ENCODE measurements around the gene PROX2.
A peak's percentile ranks its signal among the peaks of the same experiment; 100 is the strongest.

Gene PROX2, protein sequence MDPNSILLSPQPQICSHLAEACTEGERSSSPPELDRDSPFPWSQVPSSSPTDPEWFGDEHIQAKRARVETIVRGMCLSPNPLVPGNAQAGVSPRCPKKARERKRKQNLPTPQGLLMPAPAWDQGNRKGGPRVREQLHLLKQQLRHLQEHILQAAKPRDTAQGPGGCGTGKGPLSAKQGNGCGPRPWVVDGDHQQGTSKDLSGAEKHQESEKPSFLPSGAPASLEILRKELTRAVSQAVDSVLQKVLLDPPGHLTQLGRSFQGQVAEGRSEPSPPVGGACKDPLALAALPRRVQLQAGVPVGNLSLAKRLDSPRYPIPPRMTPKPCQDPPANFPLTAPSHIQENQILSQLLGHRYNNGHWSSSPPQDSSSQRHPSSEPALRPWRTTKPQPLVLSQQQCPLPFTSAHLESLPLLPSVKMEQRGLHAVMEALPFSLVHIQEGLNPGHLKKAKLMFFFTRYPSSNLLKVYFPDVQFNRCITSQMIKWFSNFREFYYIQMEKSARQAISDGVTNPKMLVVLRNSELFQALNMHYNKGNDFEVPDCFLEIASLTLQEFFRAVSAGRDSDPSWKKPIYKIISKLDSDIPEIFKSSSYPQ

DNA sequence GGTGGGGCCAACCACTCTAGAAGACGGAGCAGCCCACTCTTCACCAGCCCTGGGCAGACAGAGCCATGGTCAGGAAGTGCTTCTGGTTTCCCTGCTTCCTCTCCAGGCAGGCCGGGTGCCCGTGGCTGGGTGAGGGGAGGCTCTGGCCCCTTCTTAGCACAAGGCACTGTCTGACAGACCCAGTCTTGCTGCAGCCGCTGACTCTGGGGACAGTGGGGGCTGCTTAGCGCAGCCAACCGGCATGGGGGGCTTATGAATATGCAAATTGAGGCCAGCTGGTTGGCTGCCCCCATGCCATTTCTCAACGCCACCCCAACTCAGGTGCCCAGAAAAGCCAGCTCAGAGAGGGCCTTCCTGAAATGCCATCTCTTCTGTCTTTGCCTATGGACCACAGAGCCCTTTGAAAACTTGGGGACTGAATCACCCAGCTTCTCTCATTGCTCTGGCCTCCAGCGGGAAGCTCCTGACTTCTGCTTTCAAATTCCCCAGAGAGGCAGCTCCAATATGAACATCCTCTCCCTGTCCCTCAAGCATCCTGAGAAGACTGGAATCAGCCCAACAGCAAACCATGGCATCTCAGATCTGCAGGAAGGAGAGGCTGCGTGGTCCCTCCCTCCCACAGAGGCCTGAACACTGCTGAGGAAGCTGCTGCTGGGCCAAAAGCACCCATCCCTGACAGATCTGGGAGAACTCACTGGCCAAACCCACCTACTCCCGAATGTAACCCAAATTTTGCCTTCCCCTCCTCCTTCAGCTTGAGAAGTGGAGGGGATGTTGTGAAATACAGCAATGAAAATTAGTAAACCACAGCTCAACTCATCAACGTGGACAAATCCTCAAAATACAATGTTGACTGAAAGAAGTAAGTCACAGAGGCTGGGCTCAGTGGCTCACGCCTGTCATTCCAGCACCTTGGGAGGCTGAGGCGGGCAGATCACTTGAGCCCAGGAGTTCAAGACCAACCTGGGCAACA is at the start of gene PROX2:
PROX2 (minus strand) TSS at position 205 of the 973 bp plus-strand sequence. CDS start 12,311 bp downstream, outside the sequence.
- no peak for DNase-seq

DNA sequence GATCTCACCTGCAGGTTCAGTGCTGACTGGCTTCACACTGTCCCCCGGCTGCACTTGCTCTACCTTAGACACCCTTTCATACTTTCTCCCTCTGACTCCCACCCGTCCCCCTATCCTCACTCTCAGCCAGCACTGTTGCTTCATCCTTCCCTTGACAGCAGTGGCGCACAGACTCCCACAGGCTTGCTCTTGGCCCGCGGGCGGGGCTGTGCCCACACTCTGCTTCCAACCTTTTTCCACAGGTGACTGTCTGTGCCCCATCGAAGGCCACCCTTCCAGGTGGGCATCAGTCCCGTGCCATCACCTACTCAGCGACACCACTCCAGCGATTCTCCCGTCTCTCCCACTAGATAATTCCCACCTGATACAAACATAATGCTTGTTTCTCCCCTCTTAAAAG is 48.1 kb upstream of the PROX2 start:
- DNase-seq = no peak

DNA sequence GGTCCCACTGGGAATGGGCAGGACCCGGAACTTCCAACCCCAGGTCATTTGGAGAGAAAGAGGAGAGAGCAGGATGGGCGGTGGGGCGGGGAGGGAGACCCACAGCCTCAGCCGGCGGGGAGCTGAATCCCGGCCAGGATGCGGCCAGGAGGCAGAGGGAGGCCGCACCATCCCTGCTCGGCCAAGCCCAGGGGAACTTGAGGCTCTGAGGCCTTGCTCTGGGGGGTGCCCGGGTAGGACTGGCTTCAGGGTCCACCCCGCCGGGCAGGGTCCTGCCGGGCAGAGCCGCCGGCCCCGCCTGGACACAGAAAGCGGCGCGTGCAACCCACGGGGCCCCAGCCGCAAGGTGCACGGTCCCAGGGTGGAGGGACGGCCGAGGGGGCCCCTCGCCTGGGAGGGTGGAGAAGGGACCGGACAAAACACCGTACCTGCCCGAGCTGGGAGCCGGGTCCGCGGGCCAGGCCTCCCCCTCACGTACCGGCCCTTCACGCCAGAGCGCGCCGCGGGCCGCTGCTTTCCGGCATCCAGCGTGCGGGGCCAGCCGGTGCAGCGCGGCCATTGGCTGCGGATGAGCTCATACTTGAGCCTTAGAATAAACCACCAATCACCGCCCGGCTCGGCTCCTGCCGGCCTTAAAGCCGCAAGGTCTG is 46.9 kb upstream of the PROX2 start, which contains the start of gene RPS6KL1:
RPS6KL1 (minus strand) TSS at position 509 of the 650 bp plus-strand sequence. CDS start 1,719 bp downstream, outside the sequence.
- DNase-seq = peak; percentile 68 to 94

DNA sequence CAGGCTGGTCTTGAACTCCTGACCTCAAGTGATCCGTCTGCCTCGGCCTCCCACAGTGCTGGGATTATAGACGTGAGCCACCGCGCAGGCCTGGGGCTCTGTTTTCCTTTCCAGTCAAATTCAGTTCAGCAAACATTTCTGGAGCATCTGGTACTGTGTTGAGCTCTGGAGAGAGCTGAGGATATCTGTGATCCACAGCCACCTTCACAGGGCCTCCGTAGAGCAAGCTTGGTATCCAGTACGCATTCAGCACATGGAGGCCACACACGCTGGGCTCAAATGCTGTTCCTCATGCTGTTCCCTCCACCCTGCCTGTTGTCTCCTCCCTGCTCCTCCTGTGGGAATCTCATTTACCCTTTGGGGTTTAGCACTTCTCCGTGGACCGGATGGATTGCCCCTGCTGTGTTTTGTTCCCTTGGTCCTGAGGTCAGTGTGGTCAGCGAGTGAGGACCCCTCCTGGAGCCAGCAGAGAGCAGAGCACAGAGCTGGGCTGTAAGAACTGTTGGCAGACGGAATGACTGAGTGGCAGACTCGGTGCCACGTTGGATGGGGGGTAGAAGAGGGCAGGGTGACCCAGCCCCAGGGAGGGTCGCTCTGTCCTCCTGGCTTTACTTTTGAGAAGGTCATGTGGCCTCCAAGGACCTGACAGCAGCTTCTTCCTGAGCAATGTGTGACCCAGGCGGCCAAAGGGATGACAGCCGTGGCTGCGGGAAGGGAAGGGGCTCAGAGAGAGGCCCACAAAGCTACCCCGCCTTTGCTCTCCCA is 46.2 kb upstream of the PROX2 start:
- DNase-seq = no peak

DNA sequence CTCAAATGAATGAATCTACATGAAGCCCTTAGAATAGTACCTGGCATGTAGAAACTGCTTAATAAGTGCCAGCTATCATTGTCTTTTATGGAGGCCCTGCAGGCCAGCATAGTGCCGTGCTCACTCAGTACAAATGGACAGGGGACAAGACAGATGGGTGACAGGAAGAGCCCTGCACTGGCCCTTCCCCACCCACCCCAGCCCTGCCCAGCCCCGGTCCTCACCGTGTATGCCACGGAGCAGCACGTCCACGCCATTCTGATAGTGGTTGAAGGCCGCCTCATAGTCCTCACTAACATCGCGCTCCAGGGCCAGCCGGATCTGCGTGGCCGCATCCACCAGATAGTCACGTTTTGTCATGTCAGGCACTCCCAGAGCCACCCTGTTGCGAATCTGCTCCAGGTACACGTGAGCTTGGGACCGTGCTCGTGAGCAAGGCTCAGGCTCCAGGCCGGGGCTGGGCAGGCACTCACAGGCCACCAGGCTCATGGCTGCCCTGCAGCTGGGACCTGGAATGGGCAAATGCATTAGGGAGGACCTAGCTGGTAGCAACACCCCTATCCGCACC is 45.2 kb upstream of the PROX2 start:
- no peak for DNase-seq

DNA sequence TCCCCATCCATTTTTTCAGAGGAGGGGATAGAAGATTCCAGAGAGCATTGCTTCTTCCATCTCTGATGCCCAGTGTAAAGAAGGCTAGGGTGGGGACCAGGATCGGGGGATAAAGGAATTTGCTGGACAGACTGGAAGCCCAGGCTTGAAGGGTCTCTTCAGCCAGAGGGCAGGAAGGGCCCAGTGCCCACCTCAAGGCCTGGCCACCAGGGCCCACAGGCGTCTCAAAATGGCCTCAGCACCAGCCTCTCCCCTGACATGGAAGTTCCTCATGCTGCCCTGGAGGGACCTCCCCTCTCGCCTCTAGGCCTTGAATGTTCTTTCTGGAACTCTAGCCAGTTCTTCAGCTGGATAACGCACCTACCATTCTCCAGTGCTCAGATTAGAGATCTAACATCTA is 44.3 kb upstream of the PROX2 start:
- DNase-seq = no peak

DNA sequence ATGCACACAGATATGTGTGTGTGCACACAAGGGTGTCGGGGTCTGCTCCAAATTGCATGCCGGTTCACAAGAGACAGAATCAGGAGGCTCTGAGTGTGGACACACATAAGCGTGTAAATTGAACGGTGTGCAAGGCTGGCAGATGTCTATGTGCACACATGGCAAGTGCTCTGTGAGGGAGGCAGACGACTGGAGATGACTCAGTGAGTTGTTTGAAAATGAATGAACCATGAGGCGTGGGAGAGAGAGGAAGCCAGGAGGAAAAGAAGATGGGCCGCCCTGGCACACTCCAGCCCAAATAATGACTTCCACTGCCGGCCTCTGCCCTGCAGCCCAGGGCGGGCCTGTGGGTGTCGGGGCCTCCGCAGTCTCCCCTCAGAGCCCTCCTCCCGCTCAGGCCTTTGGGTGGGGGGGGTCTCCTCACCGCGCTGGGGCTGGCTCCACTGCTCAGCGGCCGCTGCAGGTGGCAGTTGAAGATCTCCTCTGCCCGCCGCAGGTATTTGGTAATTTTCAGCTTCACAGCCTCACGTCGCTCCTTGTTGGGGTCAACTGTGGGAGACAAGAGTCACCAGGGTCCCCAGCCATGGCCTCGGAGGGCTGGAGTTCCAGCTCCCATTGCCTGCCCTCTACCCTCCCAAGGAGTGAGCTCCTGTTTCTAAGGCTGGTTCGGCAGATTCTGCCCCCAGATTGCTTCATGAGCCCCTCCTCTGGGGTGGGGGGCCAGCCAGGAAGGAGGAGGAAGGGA is 43.6 kb upstream of the PROX2 start:
- DNase-seq = no peak

DNA sequence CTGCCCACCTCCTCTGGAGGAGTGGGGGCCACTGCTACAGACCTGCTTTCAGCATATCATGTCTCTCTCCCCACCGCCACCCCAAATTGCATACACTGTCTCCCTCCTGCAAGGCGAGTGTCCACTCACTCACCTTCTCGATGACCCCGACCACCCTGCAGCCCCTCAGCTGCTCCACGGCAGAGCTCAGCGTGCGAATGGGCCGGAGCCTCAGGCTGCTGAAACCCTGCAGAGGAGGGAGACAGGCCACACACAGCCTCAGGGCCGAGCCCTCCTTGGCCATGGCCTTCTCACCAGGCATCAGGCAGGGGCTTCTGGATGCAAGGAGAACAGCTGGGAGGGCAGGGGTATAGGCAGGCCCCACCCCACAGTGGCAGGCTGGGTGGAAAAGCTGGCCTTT is 42.4 kb upstream of the PROX2 start:
- DNase-seq = no peak

DNA sequence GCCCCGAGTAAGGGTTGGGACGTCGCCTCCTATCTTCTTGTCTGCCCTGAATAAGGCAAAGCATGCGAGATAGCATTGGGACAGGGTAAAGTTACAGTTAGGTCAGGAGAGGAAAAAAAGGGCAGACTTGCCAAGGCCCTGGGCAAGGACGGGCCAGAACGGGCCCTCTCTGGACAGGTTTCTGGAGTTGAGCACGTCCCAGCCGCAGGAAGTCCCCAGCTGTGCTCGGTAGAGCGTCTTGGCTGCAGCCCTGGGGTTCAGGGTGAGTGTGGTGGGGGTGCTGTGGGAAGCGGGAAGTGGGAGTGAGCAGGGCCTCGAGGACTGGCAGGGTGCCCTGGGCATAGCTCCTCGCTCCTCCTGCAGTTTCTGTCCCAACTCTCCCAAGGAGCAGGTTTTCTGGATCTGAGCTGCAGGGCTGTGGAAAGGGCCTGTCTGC is 41.7 kb upstream of the PROX2 start:
- no peak for DNase-seq

DNA sequence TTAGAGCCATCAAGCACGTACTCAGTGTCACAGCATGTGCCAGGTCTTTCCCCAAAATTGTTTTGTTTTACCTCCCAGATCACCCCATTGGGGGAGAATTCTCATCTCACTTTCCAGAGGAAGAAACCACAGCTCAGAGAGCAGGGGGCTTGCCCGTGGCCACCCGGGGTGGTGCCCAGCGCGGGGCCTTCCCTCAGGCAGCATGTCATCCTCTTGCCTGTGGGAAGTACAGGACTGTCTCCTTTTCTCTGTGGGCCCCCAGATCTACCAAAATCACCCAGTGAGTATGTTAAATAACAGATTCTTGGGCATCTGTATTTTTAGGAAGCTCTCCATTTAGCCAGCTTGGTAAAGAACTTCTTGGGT is 41.2 kb upstream of the PROX2 start:
- no peak for DNase-seq

DNA sequence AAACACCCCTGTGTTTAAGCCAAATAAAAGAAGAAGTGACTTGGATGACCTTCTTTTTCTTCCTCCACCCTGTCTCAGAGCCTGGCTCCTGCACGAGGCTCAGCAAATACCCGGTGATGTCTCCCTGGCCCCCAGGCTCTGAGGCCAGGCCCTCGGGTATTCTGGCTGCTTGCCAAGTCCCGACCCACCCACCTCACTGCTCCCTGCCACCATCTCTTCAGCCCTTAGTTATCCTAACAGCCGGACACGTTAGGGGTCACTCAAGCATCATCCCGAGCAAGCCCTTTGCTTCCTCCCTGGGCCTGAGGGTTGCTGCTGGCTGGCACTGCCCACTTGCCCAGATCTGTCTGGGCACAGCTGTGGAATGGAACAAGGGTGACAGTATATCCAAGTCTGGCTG is 39.9 kb upstream of the PROX2 start:
- no peak for DNase-seq

DNA sequence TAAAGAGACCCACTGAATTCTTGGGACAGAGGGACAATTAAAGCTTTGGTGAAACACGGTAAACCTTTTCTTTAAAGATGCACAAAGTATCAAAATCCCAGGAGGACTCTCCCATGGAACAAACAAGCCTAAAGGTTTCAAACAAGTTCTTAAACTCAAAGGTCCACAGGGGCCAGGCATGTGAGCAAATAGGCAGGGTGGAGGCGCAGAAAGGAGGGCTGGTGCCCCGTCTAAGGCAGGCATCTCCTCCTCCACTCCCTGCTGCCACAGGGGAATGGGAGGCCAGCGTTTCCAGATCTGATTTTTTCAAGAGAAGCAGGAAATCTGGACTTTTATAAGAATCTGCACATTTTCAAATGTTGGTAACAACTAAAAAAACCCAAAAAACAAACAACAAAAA is 39.5 kb upstream of the PROX2 start:
- no peak for DNase-seq

DNA sequence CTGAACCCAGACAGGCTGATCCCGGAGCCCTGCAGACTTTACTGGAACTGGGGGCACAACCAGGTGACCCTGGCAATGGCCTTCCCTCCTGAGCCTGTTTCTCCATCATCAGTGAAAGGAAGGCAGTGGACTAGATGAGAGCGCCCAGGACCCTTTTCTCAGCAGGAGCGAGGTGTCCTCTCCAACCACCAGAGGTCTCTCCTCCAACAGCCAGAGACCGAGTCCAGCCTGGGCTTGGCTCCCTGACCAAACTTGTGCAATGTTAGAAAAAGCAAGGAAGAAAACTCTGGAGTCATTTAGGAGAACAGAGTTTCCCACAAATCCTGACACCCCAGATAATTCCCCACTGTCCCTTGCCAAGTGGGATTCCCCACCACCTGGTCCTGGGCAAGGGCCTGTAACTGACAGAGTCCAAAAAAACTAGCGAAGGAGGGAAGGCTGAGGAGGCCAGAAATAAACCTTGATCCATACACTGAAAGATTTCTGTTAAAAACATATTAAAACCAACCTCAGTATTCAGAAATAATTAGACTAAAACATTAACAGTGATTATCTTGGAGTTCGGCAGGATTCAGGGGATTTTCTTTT is 38.1 kb upstream of the PROX2 start:
- DNase-seq = peak; percentile 12 to 48

DNA sequence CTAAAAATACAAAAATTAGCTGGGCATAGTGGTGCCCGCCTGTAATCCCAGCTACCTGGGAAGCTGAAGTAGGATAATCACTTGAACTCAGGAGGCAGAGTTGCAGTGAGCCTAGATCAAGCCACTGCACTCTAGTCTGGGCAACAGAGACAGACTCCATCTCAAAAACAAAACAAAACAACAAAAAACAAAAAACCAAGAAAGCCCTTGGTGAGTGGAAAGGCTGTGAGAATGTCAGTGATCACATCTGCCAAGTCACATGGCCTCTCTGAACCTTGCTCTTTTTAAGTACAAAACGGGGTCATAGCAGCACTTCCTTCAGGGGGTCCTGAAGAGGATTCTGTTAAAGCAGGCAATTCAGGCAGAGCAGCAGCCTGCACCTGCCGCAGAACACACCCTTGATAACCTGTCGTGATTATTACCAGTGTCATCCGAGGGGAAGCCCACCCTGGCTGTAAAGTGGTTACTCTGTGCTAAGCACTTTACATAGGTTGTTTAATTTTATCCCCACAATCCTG is 37.5 kb upstream of the PROX2 start:
- no peak for DNase-seq

DNA sequence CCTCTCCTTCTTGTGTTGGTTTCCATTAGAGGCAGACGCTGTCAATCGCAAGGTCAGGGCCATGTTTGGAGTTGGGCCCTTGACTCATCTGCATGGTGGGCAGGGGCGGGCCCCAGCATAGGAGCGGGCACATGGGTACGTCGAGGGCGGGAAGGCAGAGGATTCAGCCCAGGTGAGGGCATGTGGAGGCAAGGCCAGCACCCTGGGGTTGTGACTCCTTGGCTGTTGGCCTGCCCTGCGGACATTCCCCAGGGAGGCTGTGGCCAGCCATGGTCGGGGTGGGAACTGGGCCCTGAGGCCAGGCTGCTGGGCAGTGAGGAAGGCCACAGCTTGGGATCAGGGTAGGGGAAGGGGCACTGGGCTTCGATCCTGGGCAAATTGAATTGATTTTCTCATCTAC is 36.9 kb upstream of the PROX2 start:
- DNase-seq = no peak

DNA sequence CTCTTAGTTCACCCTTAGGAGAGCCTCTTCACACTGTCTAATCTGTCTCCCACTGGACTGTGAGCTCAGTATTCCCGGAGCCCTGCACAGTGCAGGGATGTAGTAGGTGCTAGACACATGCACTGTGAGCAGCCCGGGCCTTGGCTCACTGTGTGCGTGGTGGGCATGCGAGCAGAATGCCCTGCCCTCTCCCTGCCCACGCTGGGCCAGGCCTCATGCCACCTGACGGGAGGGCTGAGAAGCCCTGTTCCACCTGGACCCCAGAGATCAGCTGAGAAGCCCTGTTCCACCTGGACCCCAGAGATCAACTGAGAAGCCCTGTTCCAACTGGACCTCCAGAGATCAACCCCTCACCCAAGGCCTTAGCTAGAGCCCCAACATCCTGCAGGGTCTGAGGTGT is 36.2 kb upstream of the PROX2 start:
- DNase-seq = no peak

DNA sequence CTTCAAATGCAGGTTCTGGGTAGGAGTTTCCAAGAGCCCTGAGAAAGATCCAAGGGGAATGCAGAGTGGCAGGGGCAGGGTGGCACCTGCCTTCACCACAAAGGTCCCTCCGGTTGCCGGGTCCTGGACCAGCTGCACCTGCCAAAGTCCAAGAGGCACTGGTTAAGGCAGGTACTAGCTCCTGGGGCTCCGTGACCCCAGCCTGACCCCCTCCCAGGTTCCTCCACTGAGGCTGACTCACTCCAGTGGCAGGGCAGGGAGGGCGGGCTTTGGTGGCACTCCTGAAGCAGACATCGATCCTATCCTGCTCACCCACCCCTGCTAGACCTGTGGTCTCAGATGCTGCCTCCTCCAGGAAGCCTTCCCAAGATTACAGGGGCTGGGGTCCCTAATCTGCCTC is 35.8 kb upstream of the PROX2 start:
- no peak for DNase-seq

DNA sequence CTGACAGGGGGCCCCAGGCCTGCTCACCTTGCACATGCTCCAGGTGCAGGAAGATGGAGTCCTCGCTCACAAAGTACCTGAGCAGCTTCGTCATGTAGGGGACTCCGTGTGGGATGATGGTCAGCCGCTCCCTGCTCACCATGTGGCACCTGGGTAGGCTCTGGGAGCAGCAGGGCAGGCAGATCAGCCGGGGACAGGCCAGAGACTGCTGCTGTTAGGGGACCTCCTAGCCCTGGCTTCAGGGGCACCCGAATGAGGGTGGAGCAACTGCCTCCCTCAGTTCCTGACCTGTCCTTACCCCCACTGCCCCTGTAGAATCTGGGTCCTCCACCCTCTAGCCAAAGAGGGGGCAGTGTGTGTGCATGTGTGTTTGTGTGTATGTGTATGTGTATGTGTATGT is 35.3 kb upstream of the PROX2 start:
- no peak for DNase-seq

DNA sequence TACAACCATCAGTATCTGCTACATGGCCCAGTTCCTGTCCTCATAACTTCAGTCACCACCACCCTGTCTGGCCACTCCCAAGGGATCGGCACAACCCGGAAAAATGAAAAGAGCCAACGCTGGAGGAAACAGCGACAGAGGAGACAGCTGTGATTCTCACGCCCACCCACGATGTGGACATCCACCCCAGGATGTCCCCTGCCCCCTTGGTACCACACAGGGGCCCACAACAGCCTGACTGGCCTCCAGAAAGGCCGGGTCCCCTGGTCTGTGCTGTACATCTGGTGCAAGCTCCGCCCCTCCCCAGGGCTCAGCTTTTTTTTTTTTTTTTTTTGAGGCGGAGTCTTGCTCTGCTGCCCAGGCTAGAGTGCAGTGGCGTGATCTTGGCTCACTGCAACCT is 34.6 kb upstream of the PROX2 start:
- no peak for DNase-seq

DNA sequence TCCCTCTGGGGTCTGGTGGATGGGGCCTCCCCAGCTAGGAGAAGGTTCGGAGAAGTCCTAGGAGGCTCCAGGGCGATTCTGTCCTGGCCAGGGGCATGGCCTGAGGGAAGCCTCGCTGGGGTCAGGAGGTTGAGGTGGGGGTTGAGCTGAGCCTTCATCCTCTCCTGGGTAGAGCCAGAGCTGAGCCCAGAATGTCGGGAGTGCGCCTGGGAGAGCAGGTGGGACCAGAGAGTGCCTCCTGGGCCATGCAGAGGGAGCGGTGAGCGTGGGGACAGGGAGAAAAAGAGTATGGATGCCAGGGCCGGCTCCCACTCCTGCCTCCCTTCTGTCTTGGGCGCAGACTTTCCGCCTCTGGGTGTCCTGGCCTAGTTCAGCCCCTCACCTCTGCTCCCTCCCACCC is 34.0 kb upstream of the PROX2 start:
- DNase-seq = no peak

All from SHP77 (cell line).